Right hindlimb (tissue), 1 donor: ENCODE results near the gene PWWP3B.
"Not testable (repeated sequence)": the region's sequence is repeated elsewhere in the genome, so short reads cannot be mapped to it uniquely, and the experiment has no call there.

Experiments used
- DNase-seq: peaks from one replicate; pipeline ENCODE4 v3.0.0-alpha.2; 2018

PWWP3B gene

GRCh38 chrX:106168107-106168506, at the start of gene PWWP3B:
Gene PWWP3B, plus strand, starts transcription at chrX:106168305. Its CDS starts 37,128 bp downstream, at chrX:106205433.
- peak; percentile 58 for DNase-seq

- DNase-seq: no peak
These were observed 29.1 kb upstream of the PWWP3B start for GRCh38 chrX:106139048-106139447.

DNA sequence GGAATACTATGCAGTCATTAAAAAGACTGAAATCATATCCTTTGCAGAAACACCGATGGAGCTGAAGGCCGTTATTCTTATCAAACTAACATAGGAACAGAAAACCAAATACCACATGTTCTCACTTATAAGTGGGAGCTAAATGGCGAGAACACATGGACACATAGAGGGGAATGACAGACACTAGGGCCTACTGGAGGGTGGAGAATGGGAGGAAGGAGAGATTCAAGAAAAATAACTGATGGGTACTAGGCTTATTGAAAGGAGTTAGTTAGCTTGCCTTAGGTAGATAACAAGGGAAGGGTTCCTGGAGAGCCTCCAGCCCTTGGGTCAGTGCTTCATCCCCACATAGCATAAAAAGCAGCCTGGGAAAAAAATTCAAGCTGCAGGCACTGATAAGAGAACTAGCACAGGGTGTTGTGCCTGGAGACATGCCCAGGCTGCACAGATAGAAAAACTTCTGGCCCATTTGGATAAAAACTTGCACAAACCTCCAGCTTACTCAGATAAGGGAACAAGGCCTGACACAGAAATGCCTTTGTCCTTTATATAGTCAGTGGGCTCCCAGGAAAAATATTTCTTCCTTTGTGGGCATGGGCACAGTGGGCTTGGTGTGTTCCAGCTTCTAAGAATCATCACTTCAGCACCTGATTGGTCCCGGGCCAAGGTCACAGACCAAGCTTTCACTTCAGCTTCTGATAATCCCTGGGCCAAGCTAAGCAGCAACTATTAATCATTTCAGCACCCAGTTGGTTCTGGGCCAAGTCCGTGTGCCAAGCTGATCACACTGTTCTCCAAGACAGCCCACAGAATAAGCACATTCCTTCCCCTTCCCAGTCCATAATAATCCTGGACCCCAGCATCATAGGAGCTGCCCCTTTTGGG, 23.1 kb upstream of the PWWP3B start:
- no peak for DNase-seq

- no peak for DNase-seq
These were observed 17.4 kb upstream of the PWWP3B start for GRCh38 chrX:106150701-106151100.

- no peak for DNase-seq
These were observed 8.2 kb upstream of the PWWP3B start for GRCh38 chrX:106159861-106160282.

DNA sequence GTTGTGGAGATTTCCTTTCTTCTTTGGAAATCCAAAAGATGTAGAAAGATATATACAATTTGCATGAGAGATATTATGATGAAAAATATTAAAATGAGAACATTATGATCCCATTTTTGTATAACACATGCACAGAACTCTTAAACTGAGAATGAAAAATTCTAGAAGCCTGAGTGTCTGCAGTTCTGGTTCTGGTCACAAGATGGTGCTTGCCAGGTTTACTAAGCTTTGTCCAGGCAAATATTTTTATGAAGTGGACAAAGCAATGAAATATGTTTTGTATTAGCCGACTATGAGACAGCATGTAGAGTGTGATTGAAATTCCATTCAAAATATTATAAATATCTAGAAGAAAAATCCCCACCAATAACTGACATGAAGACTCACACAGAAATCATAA, 2.2 kb downstream of the PWWP3B start:
- no peak for DNase-seq

DNA sequence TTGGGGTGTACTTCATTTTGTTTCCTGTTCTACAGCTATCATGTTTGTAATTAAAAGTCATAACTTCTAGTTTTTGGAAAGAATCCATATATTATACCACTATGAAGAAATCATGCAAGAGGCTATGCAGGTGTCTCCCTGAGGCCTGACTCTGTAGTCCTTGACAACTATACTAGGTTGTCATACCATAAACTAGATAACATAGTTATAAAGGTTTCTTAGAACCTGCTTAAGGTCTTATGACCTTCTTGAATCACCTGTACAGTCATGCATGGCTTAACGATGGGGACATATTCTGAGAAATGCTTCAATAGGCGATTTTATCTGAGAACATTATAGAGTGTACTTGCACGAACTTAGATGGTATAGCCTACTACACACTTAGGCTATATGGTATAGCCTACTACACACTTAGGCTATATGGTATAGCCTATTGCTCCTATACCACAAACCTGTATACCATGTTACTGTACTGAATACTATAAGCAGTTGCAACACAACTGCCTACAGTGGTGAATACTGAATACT, 3.3 kb downstream of the PWWP3B start:
- no peak for DNase-seq

- peak; percentile 84 for DNase-seq
These were observed 9.2 kb downstream of the PWWP3B start for GRCh38 chrX:106177106-106177981.

GRCh38 chrX:106177982-106178321, 9.8 kb downstream of the PWWP3B start:
- no peak for DNase-seq

DNA sequence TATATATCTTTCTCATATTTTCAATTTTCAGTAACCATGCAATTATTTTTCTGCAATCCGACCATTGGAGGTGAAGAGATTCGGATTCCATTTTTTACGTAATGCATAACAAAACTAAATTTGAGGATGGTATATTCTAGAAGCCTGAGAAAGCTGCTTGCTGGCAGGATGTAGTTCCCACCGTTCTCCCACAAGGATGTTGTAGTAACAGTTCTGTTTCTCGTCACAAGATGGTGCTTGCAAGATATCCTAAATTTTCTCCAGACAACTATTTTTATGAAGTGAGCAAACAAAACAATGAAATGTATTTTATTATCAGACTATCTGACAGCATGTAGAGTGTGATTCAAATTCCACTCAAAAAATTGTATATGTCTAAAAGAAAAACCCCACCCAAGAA, 10.7 kb downstream of the PWWP3B start:
- no peak for DNase-seq

DNA sequence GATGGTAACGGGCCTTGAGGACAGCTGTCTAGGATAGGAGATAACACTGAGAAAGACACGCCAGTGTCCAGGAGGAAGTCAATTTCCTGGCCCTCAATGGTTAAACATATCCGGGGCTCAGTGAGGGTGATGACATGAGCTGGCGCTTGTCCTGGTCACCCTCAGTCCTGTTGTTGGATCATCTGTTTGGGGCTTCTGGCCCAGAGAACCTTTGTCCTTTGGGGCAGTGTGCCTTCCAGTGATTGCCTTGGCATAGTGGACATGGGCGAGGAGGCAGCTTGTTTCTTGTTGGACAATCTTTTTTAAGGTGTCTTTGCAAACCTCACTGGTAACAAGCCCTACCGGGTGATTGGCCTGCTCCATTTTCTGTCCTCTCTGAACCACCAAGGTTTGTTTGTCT, 15.6 kb downstream of the PWWP3B start:
- not testable (repeated sequence) for DNase-seq

DNA sequence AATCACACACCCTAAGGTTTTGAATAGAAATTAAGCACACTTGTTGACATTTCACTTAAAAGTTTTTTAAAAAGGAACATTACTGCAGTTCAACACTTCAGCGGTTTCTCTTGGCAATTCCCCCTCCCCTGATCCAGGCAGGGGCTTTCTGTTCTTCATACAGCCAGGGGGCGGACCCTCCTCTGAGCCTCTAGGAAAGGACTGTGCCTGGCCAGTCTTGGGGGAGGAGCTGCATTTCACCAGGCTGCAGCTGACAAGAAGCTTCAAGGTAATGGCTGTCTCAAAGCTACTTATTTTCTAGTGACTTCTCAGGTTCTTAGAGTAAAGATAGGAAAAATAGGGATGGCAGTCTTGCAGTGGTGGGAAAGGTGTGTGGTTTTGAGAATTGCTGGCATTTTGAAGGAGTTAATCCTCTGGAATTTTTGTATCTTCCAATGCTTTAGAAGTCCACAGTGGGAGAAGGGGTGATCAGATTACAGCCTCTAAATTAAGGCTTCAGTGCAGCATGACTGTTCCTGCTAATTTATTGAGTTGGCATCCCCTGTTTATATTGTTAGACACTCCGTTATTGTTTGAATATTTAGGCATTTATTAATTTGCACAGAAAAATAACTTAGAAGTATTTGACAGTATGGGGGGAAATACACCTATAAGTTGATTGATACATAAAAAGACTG, 33.5 kb downstream of the PWWP3B start:
- DNase-seq: peak; percentile 30

DNA sequence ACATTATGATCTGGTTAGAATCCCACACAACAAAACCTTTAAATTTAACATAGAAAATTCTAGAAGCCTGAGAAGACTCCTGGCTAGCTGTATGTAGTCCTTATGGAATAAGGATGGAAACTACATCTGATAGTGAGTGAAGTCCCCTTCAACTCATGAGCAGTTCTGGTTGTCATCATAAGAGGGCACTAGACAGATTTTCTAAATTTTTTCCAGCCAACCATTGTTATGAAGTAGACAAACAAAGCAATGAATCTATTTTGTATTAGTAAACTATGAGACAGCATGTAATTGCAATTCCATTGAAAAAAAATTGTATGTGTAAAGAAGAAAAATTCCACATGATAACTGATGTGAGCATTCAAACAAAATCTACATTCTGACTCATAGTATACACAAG, 35.2 kb downstream of the PWWP3B start:
- no peak for DNase-seq

DNA sequence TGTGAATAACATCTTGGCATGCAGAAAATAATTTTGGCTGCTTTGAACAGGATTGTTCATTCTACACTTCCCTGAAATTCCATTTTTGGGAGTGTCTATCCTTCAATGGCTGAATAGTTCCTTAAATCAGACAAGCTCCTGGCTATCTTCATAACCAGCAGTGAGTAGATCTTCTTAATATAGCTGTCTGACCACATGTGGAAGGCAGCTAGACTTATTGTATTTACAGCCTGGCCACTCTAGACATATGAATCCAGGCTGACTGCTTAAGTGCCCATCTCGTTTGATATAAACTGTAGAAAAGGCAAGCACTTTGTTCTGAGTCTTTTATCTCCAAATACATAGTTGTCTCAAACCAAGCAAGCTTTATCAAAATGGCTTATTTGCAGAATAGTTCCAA, 40.0 kb downstream of the PWWP3B start:
- no peak for DNase-seq
